HAP-1 (cell line): ENCODE results near the gene S100A6.
"Not testable (repeated sequence)": the region's sequence is repeated elsewhere in the genome, so short reads cannot be mapped to it uniquely, and the experiment has no call there.

ENCODE experiments used
- DNase-seq, 2 experiments: peaks; one replicate each; pipeline ENCODE4 v3.0.0-alpha.2; 2016 to 2020; ENCODE audit warnings: low spot score in 2 of 2
- H3K27me3 ChIP-seq: fragments of 250-450 bp; sonication (Bioruptor Pico); 2 replicates; pipeline ENCODE4 v1.5.1; 2020; ENCODE audit warnings: low read depth, mild to moderate bottlenecking, moderate library complexity
- H3K36me3 ChIP-seq: fragments of 250-450 bp; sonication (Bioruptor Pico); replicated peaks from 2 replicates; pipeline ENCODE4 v1.5.1; 2020; ENCODE audit warnings: mild to moderate bottlenecking
- H3K4me1 ChIP-seq: fragments of 250-450 bp; sonication (Bioruptor Pico); 2 replicates; pipeline ENCODE4 v1.5.1; 2020; ENCODE audit warnings: mild to moderate bottlenecking
- H3K4me3 ChIP-seq: fragments of 250-450 bp; sonication (Bioruptor Pico); 2 replicates; pipeline ENCODE4 v1.5.1; 2020; ENCODE audit warnings: mild to moderate bottlenecking, moderate library complexity
- H3K9me3 ChIP-seq: fragments of 250-450 bp; sonication (Bioruptor Pico); 2 replicates; pipeline ENCODE4 v1.5.1; 2020; ENCODE audit warnings: mild to moderate bottlenecking, moderate library complexity
- in situ Hi-C: fragments of 300-500 bp; cut with MboI; formaldehyde crosslinking; loops from 3 replicates; pipeline ENCODE4 v1.14.3; 2020; ENCODE audit warnings: low sequenced_read_pairs, inconsistent platforms, mixed read lengths

The S100A6 gene

DNA sequence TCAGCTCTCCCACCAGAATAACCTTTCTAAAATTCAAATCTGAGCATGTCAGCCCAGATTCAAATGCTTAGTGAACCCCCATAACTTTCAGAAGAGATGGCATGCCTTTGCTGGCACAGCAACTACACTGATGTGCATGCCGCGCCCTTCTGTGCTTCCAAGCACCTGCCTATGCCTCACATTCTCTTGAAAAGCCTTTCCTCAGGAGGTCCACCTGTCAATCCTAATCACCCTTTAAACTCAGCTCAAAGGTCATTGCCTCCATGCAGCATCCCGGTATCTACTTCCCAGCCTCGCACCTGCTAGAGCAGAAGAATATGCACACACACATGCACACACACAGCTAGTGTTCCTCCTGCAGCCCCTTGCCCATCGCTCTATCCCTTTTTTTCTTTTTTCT lies 35.1 kb upstream of the S100A6 start:
- peaks cover 12% of the 10 kb centered on the region for H3K4me1 ChIP-seq
- in situ Hi-C loops = no loop called here
- H3K4me3 ChIP-seq = no peak overlapping the region
- no peaks in the 10 kb centered on the region for H3K36me3 ChIP-seq
- no peaks in the 10 kb centered on the region for H3K27me3 ChIP-seq
- no peak for DNase-seq
- no peaks in the 10 kb centered on the region for H3K9me3 ChIP-seq

DNA sequence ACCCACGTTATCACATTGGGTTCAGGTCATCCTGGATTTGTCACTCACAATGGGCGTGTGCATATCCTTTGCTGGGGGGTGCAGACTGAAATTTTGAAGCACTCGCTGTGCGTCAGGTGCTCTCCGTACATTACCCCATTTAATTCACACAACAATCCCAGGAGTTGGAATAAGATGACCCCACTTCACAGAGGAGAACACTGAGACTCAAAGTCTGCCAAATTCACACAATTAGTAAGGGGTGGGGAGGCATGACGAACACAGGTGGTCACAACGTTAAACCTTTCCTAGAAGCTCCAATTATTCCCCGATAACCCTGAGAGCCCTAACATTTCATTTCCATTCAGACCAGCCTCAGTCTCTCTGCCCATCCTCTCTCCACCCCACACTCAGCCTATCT lies 33.7 kb upstream of the S100A6 start:
- no peak for DNase-seq
- in situ Hi-C loops = loop anchor here (10.0 kb wide), 2 partner anchors 55 to 215 kb away; partner anchors contain the start of gene S100A9
- peaks cover 12% of the 10 kb centered on the region for H3K4me1 ChIP-seq
- H3K27me3 ChIP-seq = no peaks in the 10 kb centered on the region
- no peaks in the 10 kb centered on the region for H3K36me3 ChIP-seq
- no peak overlapping the region for H3K4me3 ChIP-seq
- H3K9me3 ChIP-seq = no peaks in the 10 kb centered on the region

DNA sequence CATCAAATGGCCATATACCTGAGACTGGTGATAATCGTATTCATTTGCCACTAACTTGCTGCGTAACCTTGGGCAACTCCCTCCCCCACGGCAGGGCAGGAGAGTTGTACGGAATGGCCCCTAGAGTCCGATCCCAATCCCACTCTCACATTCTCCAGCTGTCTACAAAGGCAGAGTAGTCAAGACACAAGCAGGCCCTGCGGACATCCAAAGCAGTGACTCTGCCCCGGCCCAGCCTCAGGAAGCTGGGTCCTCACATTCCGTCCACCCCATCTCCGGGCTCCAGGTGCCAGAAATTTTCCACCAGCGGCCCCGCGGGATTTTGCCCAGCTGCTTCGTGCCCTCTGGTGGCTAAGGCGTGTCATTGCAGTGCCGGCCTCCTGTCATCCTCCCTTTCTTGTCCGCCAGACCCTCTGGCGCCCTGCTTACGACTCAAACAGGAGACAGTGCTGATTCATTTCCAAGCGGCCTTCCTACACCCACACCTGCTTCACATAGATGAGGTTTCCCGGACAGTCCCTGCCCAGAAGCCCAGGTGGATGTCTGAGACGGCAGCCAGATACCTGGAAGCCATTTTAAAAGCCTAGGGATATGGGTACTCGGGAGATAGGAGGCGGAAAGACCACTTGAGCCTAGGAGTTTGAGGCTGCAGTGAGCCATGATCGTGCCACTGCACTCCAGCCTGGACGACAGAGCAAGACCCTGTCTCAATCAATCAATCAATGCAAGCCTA lies 32.7 kb upstream of the S100A6 start:
- H3K4me3 ChIP-seq = no peak overlapping the region
- no peaks in the 10 kb centered on the region for H3K9me3 ChIP-seq
- no peaks in the 10 kb centered on the region for H3K36me3 ChIP-seq
- in situ Hi-C loops = loop anchor here (10.0 kb wide), 2 partner anchors 54 to 214 kb away; partner anchors contain the start of gene S100A9
- no peaks in the 10 kb centered on the region for H3K27me3 ChIP-seq
- peaks cover 12% of the 10 kb centered on the region for H3K4me1 ChIP-seq
- peak; percentile 83 to 93 for DNase-seq

DNA sequence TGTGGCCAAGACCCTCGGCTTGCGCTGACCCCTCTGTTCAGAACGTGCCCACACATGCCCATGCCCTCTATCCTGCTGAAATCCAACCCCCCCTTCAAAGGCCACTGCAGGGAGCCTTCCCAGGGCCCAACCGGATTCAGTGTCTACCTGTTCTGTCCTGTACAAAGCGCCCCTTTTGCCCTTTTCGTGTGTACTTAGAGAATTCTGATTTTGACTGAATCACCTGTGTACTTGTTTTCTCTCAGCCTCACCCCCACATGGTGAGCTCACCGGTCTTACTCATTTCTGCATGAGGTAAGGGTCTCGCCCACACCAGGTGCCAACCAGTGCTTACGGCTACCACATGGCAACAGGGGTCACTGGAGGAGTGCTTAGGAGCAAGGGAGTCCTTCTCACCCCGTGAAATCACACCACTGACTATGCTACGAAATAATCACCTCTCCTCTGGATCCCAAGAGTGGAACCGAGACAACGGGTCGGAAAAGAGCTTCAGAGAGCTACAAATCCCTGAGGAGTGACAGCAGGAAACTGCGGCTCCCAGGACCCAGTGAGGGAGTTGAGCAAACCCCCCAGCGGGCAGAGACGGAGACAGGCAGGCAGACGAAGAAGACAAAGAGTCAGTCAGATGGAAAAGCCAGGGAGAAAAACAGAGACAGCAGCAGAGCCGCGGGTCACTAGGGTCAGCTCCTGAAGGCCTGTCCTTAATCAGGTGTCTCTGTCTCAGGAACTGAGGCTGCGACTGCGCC lies 32.0 kb upstream of the S100A6 start:
- no peak overlapping the region for H3K4me3 ChIP-seq
- no peaks in the 10 kb centered on the region for H3K36me3 ChIP-seq
- H3K4me1 ChIP-seq = peaks cover 12% of the 10 kb centered on the region
- H3K27me3 ChIP-seq = no peaks in the 10 kb centered on the region
- in situ Hi-C loops = loop anchor here (10.0 kb wide), 2 partner anchors 53 to 213 kb away; partner anchors contain the start of gene S100A9
- H3K9me3 ChIP-seq = no peaks in the 10 kb centered on the region
- DNase-seq = no peak

DNA sequence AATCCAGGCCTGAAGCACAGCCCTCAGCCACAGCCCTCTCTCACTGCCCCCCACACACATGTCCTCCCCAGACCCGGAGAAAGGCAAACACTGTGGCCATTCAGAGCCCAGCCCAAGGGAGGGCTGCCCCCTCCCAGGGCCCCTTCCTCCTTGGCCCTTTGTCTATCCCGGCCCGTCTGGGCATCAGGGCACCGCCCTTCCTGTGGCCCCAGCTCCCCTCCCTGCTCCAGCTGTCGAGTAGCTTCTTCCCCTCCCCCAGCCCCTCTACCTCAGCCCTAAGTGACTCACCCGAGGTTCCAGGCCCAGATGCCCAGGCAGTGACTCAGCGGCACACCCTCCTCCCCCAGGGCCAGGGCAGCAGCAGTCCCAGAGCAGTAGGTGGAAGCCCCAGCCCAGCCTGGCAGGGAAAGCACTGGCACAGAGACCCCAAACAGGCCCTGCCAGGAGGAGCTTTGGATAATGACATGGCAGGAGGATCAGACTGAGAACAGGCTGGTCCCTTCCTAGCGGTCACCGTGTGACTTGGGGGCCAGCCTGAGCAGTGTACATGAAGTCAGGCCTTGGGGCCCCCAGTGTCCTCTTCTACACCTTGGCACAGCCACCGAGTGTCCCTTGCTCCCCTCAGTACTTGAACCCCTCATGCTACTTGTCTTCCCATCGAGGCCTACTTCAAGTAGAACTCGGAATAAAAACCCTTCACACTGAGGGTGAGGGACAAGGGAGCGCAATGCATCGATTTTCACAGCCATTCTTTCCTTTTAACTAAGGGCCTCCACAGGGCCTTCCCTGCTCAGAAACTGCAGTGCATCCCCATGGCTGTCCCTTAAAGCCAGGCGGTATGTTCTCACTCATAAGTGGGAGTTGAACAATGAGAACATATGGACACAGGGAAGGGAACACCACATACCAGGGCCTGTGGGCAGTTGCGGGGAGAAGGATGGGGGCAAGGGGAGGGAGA lies 30.9 kb upstream of the S100A6 start:
- peaks cover 12% of the 10 kb centered on the region for H3K4me1 ChIP-seq
- H3K36me3 ChIP-seq = no peaks in the 10 kb centered on the region
- H3K9me3 ChIP-seq = no peaks in the 10 kb centered on the region
- DNase-seq = peak in 1 of 2 experiments; percentile 76
- in situ Hi-C loops = loop anchor here (10.0 kb wide), 2 partner anchors 52 to 212 kb away; partner anchors contain the start of gene S100A9
- H3K27me3 ChIP-seq = no peaks in the 10 kb centered on the region
- no peak overlapping the region for H3K4me3 ChIP-seq

DNA sequence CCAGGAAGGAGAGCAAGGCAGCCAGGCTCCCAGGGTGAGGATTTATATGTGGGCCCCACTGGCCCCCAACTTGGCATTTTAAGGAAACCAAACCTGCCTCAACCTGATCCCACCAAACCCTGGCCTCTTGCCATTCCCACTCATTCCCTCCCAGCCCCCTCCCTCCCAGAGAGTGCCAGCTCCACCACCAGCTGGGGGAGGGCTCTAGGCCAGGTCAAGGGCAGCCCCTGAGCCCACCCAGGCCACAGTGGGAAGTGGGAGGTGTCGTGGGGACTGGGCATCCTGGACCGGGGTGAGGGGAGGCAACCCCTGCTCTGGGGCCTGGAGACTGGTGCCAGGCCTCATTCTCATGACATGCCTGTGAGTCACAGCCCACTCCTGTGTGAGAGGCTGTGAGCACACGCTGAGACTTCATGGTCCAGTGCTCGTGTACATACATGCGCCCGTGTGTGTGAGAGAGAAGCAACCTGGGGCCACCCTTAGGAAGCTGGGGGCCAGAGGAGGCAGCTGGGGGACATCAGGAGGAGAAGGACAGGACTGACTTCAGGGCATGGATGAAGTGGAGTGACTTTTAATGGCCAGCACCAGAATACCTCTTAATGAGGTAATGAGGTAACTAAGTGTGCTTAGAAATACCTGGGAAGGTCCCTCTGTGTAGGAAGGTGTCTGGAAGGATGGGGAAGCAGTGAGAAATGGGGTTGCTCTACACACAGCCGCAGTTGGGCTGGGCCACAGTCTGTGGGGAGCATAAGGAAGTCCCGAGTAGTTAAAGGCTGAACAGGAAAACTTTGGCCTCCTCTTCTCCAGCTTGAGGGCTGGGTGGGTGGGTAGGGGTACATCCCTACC lies 30.0 kb upstream of the S100A6 start, which contains the start of gene S100A2:
S100A2 (minus strand) TSS at position 316 of the 846 bp plus-strand sequence. CDS start 1,967 bp downstream, outside the sequence.
- H3K4me3 ChIP-seq = no peak within 1 kb of the TSS
- H3K9me3 ChIP-seq = no peaks in the 10 kb centered on the region
- H3K36me3 ChIP-seq = no peaks in the 10 kb centered on the region
- no peaks in the 10 kb centered on the region for H3K27me3 ChIP-seq
- no peak for DNase-seq
- peaks cover 12% of the 10 kb centered on the region for H3K4me1 ChIP-seq
- in situ Hi-C loops = loop anchor here (10.0 kb wide), 2 partner anchors 51 to 211 kb away; partner anchors contain the start of gene S100A9

DNA sequence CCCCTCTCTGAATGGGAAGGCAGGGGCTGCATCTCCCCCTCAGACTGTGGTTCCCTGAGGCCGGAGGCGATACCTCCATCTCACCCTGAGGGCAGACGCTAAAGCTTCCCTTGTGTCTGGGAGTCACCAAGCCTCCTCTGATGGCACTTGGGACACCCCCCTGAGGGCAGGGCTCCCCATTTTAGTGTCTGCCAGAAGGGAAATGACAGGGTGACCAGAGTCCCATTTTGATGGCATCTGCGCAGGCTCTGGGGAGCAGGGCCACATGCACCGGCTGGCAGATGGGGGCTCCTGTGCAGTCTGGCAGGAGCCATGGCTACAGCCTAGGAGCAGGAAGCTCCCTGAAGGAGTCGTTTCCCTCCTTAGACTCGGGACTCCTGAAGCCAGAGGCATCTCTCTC lies 28.2 kb upstream of the S100A6 start:
- H3K4me3 ChIP-seq = no peak overlapping the region
- H3K4me1 ChIP-seq = peaks cover 12% of the 10 kb centered on the region
- in situ Hi-C loops = loop anchor here (10.0 kb wide), 2 partner anchors 49 to 209 kb away; partner anchors contain the start of gene S100A9
- H3K9me3 ChIP-seq = no peaks in the 10 kb centered on the region
- DNase-seq = no peak
- H3K36me3 ChIP-seq = no peaks in the 10 kb centered on the region
- no peaks in the 10 kb centered on the region for H3K27me3 ChIP-seq

DNA sequence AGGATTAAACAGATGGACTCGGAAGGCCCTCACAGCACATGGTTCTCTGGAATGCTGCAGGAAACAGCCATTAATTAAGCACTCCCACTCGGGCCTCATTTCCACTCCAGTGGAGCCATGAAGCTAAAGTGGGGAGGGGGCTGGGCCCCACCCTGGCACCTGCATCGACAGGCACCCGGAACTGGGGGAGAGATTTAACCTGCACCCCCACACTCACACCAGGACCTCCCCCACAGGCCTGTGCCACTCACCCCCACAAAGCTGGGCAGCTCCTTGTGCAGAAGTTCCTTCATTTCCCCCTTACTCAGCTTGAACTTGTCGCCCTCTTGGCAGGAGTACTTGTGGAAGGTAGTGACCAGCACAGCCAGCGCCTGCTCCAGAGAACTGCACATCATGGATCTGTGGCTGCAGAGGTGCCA lies 27.7 kb upstream of the S100A6 start:
- in situ Hi-C loops = loop anchor here (10.0 kb wide), 2 partner anchors 49 to 209 kb away; partner anchors contain the start of gene S100A9
- H3K4me1 ChIP-seq = peaks cover 8% of the 10 kb centered on the region

DNA sequence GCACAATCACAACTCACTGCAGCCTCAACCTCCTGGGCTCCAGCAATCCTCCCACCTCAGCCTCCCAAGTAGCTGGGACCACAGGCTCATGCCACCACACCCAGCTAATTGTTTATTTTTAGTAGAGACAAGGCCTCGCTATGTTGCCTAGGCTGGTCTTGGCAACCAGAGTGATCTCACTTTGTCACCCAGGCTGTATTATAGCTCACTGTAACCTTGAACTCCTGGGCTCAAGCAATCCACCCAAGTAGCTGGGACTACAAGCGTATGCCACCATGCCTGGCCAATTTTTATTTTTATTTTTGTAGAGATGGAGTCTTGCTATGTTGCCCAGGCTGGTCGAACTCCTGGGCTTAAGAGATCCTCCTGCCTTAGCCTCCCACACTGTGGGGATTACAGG lies 26.2 kb upstream of the S100A6 start:
- H3K4me1 ChIP-seq = not testable (repeated sequence)

More for the DNA sequence above, 27.7 kb upstream of the S100A6 start:
- Histone ChIP-seq H3K36me3 (no peaks in the 10 kb centered on the region), H3K9me3 (no peaks in the 10 kb centered on the region), H3K27me3 (no peaks in the 10 kb centered on the region), H3K4me3 (no peak overlapping the region)
- DNase-seq = no peak

DNA sequence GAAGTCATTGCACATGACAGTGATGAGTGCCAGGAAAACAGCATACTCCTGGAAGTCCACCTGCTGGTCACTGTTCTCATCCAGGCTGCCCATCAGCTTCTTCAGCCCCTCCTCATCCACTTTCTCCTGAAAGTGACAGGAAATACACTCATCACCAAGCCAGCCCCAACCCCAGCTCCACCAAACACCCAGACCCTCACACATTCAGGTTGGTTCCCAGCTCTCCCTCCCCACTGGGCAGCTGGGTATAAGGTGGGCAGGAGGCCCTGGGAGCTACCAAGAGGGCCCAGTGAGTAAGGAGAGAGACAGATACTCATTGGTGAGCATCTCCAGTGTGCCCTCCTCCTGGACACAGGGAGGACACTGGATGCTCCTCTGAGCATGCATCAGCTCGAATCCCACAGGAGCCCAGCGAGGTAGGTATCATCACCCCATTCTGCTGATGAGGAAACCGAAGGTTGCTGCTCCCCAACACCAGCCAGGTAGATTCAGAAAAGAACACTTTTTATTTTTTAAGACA lies 25.7 kb upstream of the S100A6 start:
- Histone ChIP-seq H3K4me3 (no peak overlapping the region), H3K4me1 (no peaks in the 10 kb centered on the region), H3K27me3 (no peaks in the 10 kb centered on the region), H3K36me3 (no peaks in the 10 kb centered on the region), H3K9me3 (no peaks in the 10 kb centered on the region)
- in situ Hi-C loops = loop anchor here (10.0 kb wide), 2 partner anchors 47 to 207 kb away; partner anchors contain the start of gene S100A9
- no peak for DNase-seq

More for the DNA sequence above, 26.2 kb upstream of the S100A6 start:
- not testable (repeated sequence) for H3K4me3 ChIP-seq, H3K9me3 ChIP-seq, H3K36me3 ChIP-seq, H3K27me3 ChIP-seq, DNase-seq
- in situ Hi-C loops = loop anchor here (10.0 kb wide), 2 partner anchors 47 to 207 kb away; partner anchors contain the start of gene S100A9

DNA sequence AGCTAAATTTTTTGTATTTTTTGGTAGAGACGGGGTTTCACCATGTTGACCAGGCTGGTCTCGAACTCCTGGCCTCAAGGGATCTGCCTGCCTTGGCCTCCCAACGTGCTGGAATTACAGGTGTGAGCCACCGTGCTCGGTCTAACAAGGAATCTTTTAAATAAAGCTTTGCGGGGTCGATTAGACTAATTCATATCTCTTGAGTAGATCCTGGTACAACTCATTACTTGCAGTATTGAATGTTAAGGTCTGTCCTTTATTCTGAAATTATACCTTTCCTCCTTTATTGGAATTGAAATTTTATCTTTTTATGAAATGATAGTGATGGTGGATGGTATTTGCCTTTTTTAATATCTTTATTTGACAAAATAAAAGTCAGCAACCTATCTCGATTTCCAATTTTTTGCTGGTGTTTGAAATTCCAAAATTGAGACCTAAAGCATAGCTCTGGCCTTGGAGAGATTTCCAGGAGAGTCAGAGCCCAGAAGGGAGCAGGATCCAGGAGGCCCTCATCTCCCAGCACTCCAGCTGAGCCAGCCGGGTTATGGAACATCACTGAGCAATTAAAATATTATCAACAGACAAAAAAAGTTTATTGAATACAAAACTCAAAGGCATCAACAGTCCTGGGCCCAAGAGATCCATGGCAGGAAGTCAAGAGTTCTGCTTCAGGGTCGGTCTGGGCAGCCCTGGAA lies 25.1 kb upstream of the S100A6 start:
- in situ Hi-C loops = loop anchor here (10.0 kb wide), 2 partner anchors 46 to 206 kb away; partner anchors contain the start of gene S100A9
- no peak overlapping the region for H3K4me3 ChIP-seq

More for the DNA sequence above, 25.1 kb upstream of the S100A6 start:
- Histone ChIP-seq H3K4me1 (no peaks in the 10 kb centered on the region), H3K27me3 (no peaks in the 10 kb centered on the region), H3K9me3 (no peaks in the 10 kb centered on the region), H3K36me3 (no peaks in the 10 kb centered on the region)
- DNase-seq = no peak
